ENCODE data around the gene FRAS1.

Gene FRAS1

DNA sequence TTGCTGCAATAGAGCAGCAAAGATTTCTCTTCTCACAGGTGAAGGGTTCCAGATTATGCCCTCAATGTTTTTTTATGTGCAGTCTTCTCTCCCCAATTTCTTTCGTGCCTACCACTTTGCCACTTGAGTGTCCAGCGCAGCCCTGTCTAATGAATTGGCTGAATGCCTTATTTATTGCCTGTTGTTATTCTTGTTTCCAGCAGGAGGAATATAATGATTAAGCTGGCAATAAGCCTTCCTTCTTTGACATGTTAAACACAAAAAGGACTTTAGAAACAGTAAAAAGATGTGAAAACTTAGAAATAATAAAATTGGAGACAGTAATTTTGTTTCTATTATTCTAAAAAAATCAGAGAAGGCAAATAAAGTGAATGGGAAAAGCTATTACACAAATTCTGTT lies 34.6 kb upstream of the FRAS1 start:
- H3K4me3 ChIP-seq (ENCODE audit: low read depth in 1 of 2, low read length in 2 of 2): no peak overlapping the region
- no peaks in the 10 kb centered on the region for H3K36me3 ChIP-seq (ENCODE audit: insufficient read depth, low read length)
- no peaks in the 10 kb centered on the region for H4K20me1 ChIP-seq (ENCODE audit: insufficient read depth, low read length)
- DNase-seq (no peak), ATAC-seq (ENCODE audit: insufficient read depth, low read depth) (no peak)
- H2AFZ ChIP-seq (ENCODE audit: low read depth, low read length): no peak overlapping the region
- no peaks in the 10 kb centered on the region for H3K9me3 ChIP-seq (ENCODE audit: insufficient read depth, low read length, severe bottlenecking)
- no peaks in the 10 kb centered on the region for H3K79me2 ChIP-seq (ENCODE audit: insufficient read depth, low read length)
- H3K27ac ChIP-seq (ENCODE audit: low read length): no peak overlapping the region
- no peaks in the 10 kb centered on the region for H3K27me3 ChIP-seq (ENCODE audit: insufficient read depth, low read length, poor library complexity)
- TF ChIP-seq, protein P1, sequence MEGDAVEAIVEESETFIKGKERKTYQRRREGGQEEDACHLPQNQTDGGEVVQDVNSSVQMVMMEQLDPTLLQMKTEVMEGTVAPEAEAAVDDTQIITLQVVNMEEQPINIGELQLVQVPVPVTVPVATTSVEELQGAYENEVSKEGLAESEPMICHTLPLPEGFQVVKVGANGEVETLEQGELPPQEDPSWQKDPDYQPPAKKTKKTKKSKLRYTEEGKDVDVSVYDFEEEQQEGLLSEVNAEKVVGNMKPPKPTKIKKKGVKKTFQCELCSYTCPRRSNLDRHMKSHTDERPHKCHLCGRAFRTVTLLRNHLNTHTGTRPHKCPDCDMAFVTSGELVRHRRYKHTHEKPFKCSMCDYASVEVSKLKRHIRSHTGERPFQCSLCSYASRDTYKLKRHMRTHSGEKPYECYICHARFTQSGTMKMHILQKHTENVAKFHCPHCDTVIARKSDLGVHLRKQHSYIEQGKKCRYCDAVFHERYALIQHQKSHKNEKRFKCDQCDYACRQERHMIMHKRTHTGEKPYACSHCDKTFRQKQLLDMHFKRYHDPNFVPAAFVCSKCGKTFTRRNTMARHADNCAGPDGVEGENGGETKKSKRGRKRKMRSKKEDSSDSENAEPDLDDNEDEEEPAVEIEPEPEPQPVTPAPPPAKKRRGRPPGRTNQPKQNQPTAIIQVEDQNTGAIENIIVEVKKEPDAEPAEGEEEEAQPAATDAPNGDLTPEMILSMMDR (IDR thresholded peaks at IDR 0.05; ENCODE audit: borderline replicate concordance, extremely low read depth, low read length, poor library complexity, severe bottlenecking): no peak
- TF ChIP-seq EZH2 (IDR thresholded peaks at IDR 0.05; ENCODE audit: borderline replicate concordance, low read depth, low read length, severe bottlenecking): no peak
- H3K4me2 ChIP-seq (ENCODE audit: insufficient read depth, low read length): no peak overlapping the region
- H3K4me1 ChIP-seq (ENCODE audit: insufficient read depth, low read length): no peaks in the 10 kb centered on the region
- H3K9ac ChIP-seq (ENCODE audit: low read depth, low read length): no peak overlapping the region

DNA sequence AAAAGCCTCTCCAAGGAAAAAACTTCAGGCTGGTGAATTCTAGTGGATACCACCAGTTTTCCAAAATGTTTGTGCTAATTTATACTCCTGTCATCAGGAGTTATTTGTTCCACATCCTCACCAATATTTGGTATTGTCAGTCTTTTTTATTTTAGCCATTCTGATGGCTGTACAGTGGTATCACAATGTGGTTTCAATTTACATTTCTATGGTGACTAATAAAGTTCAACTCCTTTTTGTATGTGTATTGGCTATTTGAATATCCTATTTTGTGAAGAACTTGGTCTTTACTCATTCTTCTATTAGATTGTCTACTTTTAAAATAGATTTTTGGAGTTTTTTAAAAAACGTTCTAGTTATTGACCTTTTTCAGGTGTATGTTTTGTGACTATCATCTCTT lies 33.0 kb upstream of the FRAS1 start:
- no peak overlapping the region for H3K27ac ChIP-seq (ENCODE audit: low read length)
- ATAC-seq (ENCODE audit: insufficient read depth, low read depth) (no peak), DNase-seq (no peak)
- no peaks in the 10 kb centered on the region for H4K20me1 ChIP-seq (ENCODE audit: insufficient read depth, low read length)
- no peaks in the 10 kb centered on the region for H3K79me2 ChIP-seq (ENCODE audit: insufficient read depth, low read length)
- no peaks in the 10 kb centered on the region for H3K4me1 ChIP-seq (ENCODE audit: insufficient read depth, low read length)
- H3K4me2 ChIP-seq (ENCODE audit: insufficient read depth, low read length): no peak overlapping the region
- no peak for TF ChIP-seq EZH2 (IDR thresholded peaks at IDR 0.05; ENCODE audit: borderline replicate concordance, low read depth, low read length, severe bottlenecking)
- TF ChIP-seq, protein P1 (IDR thresholded peaks at IDR 0.05; ENCODE audit: borderline replicate concordance, extremely low read depth, low read length, poor library complexity, severe bottlenecking): no peak
- H3K27me3 ChIP-seq (ENCODE audit: insufficient read depth, low read length, poor library complexity): no peaks in the 10 kb centered on the region
- no peak overlapping the region for H3K9ac ChIP-seq (ENCODE audit: low read depth, low read length)
- H2AFZ ChIP-seq (ENCODE audit: low read depth, low read length): no peak overlapping the region
- no peak overlapping the region for H3K4me3 ChIP-seq (ENCODE audit: low read depth in 1 of 2, low read length in 2 of 2)
- H3K36me3 ChIP-seq (ENCODE audit: insufficient read depth, low read length): no peaks in the 10 kb centered on the region
- no peaks in the 10 kb centered on the region for H3K9me3 ChIP-seq (ENCODE audit: insufficient read depth, low read length, severe bottlenecking)

GRCh38 chr4:78024576-78025091 lies 32.5 kb upstream of the FRAS1 start:
- H3K27me3 ChIP-seq (ENCODE audit: insufficient read depth, low read length, poor library complexity): no peaks in the 10 kb centered on the region
- H2AFZ ChIP-seq (ENCODE audit: low read depth, low read length): no peak overlapping the region
- H4K20me1 ChIP-seq (ENCODE audit: insufficient read depth, low read length): no peaks in the 10 kb centered on the region

More at GRCh38 chr4:78024576-78025091, 32.5 kb upstream of the FRAS1 start:
- Histone ChIP-seq H3K9ac (ENCODE audit: low read depth, low read length) (no peak overlapping the region), H3K36me3 (ENCODE audit: insufficient read depth, low read length) (no peaks in the 10 kb centered on the region), H3K9me3 (ENCODE audit: insufficient read depth, low read length, severe bottlenecking) (no peaks in the 10 kb centered on the region), H3K27ac (ENCODE audit: low read length) (no peak overlapping the region), H3K4me1 (ENCODE audit: insufficient read depth, low read length) (no peaks in the 10 kb centered on the region), H3K4me2 (ENCODE audit: insufficient read depth, low read length) (no peak overlapping the region), H3K79me2 (ENCODE audit: insufficient read depth, low read length) (no peaks in the 10 kb centered on the region), H3K4me3 (ENCODE audit: low read depth in 1 of 2, low read length in 2 of 2) (no peak overlapping the region)
- TF ChIP-seq, protein P1 (IDR thresholded peaks at IDR 0.05; ENCODE audit: borderline replicate concordance, extremely low read depth, low read length, poor library complexity, severe bottlenecking): no peak
- TF ChIP-seq EZH2 (IDR thresholded peaks at IDR 0.05; ENCODE audit: borderline replicate concordance, low read depth, low read length, severe bottlenecking): no peak
- DNase-seq (no peak), ATAC-seq (ENCODE audit: insufficient read depth, low read depth) (no peak)

Measured in DND-41 (cell line).